ENCODE data around the gene ELAC1. TPM values are rescaled to one million over a fixed set of nuclear protein-coding genes. Genes with fewer than 3 reads are reported as not detected.
"Not testable (repeated sequence)": the region's sequence is repeated elsewhere in the genome, so short reads cannot be mapped to it uniquely, and the experiment has no call there.

The ELAC1 gene, protein sequence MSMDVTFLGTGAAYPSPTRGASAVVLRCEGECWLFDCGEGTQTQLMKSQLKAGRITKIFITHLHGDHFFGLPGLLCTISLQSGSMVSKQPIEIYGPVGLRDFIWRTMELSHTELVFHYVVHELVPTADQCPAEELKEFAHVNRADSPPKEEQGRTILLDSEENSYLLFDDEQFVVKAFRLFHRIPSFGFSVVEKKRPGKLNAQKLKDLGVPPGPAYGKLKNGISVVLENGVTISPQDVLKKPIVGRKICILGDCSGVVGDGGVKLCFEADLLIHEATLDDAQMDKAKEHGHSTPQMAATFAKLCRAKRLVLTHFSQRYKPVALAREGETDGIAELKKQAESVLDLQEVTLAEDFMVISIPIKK
- 4.8 and 5.6 TPM in 2 replicates for total RNA-seq (2014; rRNA removed; shearing (Covaris generic))
- polyA plus RNA-seq (2015; cell fraction: cytosol; rRNA removed) = 13.6 and 14.7 TPM in 2 replicates
- polyA plus RNA-seq (2015; cell fraction: nucleus; rRNA removed) = 7.9 and 10.0 TPM in 2 replicates

DNA sequence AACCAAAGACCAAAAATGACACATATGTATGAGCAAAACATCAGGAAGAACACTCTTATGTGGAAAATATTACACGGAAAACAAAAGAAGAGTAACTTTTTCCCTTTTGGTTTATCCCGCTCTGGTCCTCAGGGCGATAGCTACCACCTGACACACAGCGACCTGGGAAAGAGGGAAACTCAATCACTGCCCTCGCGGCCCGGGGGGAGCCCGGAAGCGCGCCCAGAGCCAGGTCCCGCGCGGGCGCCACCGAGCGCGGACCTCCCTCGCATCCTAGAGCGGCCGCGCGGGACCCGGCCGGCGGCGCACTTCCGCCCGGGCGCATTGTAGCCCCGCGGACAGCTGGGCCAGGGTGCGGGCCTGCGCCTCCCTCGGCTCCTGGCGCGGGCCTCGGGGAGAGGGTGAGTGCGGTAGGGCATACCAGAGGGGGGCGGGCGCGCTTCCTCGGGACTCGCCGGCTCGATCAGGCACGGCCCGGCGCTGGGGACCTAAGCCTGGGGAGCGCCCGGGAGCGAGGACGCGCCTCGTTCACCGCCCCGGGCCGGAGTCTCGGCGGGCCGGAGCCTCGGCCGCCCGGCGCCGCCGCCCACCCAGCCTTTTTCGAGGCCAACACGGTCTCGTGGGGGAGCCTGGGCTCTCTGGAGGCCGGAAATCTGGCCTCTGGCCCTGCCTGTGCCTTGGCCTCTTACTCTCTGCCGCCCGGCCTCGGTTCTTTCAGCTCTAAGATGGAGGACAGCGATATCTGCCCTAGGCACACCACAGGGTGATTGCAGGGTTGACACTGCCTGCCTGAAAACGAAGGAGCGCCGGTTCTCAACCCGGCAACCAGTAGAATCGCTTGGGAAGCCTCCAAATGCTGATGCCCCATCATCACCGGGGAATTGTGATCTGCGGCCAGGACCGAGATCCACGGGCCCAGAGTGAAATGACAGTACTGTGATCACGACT, at the start of gene ELAC1:
Gene ELAC1, plus strand, starts transcription at position 327 of the 948 bp plus-strand sequence. CDS start 6,365 bp downstream, outside the sequence.
- peak; percentile 68 for DNase-seq (ENCODE audit: low read depth, low spot score)
- in situ Hi-C loops (cut with HindIII; ENCODE audit: low pct_unique_long_range_greater_than_20kb, low sequenced_read_pairs) = no loop called here

DNA sequence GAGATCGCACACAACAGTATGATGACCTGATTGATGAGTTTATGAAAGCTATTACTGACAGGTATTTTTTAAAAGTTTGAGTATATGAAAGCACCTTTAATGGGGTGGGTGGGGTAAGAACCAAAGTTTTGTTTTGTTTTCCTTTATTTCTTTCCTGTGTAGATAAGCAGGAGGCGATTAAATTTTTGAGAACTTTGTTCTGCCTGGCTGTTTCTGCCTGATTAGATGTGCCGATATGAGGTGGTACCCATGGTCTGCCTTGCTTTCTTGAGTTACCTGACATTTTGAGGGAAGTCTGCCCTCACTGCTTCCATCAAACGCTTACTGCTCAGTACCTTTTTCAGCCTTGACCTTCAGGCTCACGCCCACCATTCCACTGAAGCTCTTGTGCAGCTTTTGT, 49.7 kb upstream of the ELAC1 start:
- in situ Hi-C loops (cut with HindIII; ENCODE audit: low pct_unique_long_range_greater_than_20kb, low sequenced_read_pairs) = no loop called here
- DNase-seq (ENCODE audit: low read depth, low spot score) = no peak

DNA sequence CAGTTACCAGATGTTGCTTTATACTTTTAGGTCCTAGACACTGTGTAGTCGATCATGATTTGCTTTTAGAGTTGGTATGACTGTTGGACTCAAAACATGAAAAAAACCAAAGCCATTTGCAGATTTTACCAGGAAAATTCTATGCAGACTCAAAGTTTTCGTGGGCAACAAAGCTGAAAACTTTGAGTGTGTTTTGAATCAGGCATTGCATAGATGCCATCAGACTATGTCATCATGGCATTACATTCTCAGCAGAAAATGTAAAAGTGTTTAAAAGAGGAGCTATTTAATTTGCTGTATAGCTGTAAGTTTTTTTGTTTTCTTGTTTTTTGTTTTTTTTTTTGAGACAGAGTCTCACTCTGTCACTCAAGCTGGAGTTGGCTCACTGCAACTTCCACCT, 43.5 kb upstream of the ELAC1 start:
- no peak for DNase-seq (ENCODE audit: low read depth, low spot score)
- in situ Hi-C loops (cut with HindIII; ENCODE audit: low pct_unique_long_range_greater_than_20kb, low sequenced_read_pairs) = no loop called here

DNA sequence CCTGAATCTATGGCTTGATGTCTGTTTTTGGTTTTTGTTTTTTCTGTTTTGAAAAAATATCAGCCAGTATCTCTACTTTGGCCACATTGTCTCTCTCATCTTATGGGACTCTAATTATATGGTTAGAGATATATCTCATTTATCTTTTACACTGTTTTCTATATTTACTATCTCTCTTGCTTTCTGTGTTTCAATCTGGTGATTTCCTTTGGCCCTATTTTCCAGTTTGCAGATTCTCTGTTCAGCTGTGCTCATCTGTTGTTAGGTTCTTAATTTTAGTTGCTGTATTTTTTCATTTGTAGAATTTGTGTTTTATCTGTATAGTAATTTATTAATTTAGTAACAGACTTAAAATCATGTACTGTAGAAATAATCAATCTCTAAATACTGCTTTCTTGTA, 41.3 kb upstream of the ELAC1 start:
- DNase-seq (ENCODE audit: low read depth, low spot score) = no peak
- in situ Hi-C loops (cut with HindIII; ENCODE audit: low pct_unique_long_range_greater_than_20kb, low sequenced_read_pairs) = no loop called here

DNA sequence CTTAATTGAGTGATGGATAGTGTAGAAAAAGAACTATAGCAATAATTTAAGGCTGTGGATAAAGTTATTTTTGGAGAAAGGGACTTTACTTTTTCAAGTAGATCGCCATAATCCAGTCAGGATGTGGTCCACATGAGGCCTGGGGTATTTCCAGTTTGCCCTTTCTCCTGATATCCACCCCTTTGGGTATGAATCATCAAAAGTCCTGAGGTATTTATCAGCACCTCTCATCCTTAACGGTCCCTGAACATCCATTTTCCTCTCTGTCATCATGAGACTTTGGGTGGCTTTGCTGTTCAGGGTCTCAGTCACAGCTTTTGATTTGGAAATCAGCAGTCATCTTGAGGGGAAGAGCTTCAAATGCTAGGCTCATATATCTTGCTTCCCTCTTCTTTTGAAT, 39.3 kb upstream of the ELAC1 start:
- in situ Hi-C loops (cut with HindIII; ENCODE audit: low pct_unique_long_range_greater_than_20kb, low sequenced_read_pairs) = no loop called here
- DNase-seq (ENCODE audit: low read depth, low spot score) = no peak

DNA sequence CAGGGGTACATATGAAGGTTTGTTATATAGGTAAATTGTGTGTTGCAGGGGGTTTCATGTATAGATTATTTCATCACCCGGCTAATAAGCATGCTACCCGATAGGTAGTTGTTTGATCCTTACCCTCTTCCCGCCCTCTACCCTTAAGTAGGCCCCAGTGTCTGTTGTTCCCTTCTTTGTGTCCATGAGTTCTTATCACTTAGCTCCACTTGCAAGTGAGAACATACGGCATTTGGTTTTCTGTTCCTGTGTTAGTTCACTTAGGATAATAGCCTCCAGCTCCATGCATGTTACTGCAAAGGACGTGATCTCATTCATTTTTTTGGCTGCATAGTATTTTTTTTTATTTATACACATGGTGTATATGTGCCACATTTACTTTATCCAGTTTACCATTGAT, 34.2 kb upstream of the ELAC1 start:
- in situ Hi-C loops (cut with HindIII; ENCODE audit: low pct_unique_long_range_greater_than_20kb, low sequenced_read_pairs) = no loop called here
- DNase-seq (ENCODE audit: low read depth, low spot score) = no peak

DNA sequence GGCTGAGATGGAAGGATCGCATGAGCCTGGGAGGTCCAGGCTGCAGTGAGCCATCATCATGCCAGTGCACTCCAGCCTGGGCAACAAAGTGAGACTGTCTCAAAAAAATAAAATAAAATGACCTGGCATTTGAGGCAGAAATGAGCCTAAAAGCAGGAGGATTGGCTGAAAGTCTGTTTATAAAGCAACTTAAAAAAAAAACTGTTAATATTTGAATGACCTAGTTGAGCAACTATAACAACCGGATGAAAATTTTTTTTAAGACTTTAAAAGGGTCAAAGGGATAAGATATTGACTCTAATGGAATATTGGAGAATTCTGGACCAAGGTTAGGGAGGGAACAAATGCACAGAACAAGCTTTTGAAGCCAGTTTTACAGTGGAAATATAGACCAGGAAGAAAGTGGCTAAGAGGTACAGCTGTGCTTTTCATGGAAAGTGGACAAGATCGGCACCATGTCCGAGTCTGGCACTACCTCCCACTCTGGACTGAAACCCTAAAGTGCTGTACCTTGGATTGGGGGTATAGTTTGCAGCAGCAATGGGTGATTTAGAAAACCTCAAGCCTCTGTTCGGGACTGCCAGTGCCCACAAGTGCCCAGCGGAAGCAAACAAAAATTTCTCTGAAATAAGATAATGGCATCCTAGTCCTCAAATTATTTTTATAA, 33.2 kb upstream of the ELAC1 start:
- DNase-seq (ENCODE audit: low read depth, low spot score) = no peak
- in situ Hi-C loops (cut with HindIII; ENCODE audit: low pct_unique_long_range_greater_than_20kb, low sequenced_read_pairs) = no loop called here

DNA sequence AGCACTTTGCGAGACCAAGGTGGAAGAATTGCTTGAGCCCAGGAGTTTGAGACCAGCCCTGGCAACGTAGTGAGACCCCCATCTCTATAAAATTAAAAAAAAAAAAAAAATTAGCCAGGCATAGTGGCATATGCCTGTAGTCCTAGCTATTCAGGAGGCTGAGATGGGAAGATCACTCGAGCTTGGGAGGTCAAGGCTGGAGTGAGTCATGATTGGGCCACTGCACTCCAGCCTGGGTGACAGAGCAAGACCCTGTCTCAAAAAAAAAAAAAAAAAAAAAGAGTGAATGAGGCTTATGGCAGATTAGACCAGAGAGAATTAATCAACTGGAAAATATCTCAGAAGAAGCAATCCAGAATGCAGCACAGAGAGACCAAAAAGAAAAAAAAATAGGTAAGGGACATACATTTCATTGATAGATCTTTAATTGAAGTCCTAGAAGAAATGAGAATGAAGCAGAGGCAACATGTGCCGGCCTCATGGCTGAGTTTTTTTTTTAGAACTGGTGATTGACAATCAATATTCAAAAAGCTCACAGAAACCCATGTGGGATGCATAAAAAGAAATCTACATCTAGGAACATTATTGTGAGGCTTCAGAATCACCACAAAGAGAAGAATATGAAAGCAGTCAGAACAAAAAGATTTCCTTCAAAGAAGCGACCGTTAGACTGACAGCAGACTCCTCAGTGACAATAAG, 32.2 kb upstream of the ELAC1 start:
- in situ Hi-C loops (cut with HindIII; ENCODE audit: low pct_unique_long_range_greater_than_20kb, low sequenced_read_pairs) = no loop called here
- no peak for DNase-seq (ENCODE audit: low read depth, low spot score)

DNA sequence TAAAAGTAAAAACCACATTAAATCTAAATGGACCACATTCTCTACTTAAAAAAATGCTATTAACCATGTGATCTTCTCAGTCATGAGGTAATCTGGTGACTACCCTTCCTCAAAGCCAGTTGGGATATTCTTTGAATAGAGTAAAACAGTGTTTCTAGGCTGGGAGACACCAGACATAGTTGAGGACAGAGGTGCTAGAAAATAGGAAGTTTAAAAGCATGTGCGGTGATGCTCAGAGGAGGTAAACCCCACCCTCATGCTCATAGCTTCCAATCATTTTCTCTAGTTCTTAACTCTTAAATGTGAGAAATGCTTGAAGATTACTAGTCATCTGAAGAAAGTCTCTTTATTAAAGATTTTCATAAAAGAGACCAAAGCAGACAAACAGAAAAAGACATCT, 30.7 kb upstream of the ELAC1 start:
- DNase-seq (ENCODE audit: low read depth, low spot score) = peak; percentile 26
- in situ Hi-C loops (cut with HindIII; ENCODE audit: low pct_unique_long_range_greater_than_20kb, low sequenced_read_pairs) = no loop called here

DNA sequence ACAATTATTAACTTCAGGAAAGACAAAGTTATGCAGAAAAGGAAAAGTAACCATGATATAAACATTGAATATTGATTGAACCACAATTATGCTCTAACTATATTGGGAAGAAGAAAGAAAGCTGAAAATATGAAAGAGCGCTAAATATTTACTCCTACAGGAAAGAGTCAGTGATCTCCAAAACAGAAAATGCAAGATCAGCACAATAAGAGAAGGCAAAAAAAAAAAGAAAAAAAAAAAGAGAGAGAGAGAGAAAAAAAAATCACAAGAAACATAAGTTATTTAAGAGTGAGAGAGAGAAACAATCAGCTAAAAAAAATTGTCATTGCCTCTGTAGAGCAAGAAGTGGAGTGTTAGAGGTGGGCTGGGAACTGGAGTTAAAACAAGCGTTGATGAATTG, 28.9 kb upstream of the ELAC1 start:
- in situ Hi-C loops (cut with HindIII; ENCODE audit: low pct_unique_long_range_greater_than_20kb, low sequenced_read_pairs) = no loop called here
- DNase-seq (ENCODE audit: low read depth, low spot score) = no peak

DNA sequence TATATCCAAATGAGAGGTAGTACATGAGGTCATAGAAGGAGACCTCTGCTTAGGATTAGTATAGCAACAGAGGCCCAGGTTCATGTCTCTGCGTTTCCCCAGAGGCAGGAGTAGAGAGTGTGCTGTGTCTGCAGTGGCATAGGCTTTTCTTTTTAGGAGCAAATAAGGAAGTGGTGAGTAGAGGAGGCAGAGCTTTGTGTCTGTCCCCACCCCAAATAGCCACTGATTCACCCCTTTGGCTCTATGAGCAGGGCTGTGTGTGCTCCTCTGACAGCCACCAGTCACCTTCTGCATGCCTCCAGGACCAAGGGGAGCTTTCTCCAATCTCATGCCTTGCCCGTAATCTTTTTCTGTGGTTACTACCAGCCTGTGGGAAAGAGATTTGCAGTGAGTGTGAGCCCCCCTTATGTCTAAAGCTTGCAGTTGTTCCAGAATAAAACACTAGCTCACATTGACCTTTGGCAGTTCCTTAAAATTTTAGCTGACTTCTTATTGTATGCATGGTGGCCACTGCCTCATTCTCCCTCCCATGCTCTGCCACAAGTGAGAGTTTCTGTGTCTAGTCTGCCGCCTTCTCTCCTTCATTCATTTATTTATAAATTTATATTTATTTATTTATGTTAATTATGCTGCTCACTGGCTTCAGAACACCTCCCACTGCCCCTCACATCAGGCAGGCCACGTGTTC, 23.5 kb upstream of the ELAC1 start:
- DNase-seq (ENCODE audit: low read depth, low spot score) = no peak
- in situ Hi-C loops (cut with HindIII; ENCODE audit: low pct_unique_long_range_greater_than_20kb, low sequenced_read_pairs) = no loop called here

DNA sequence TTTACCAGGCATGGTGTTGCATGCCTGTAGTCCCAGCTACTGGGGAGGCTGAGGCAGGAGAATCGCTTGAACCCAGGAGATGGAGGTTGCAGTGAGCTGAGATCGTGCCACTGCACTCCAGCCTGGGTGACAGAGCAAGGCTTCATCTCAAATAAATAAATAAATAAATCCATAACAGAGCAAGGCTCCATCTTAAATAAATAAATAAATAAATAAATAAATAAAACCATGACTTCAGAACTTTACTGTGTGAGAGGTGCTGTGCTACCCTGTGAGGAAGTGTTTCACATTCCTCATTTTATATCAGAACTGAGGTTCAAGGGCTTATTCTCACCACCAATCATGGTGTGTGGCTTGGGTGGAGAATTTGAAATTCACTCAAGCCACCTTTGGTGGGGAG, 21.9 kb upstream of the ELAC1 start:
- in situ Hi-C loops (cut with HindIII; ENCODE audit: low pct_unique_long_range_greater_than_20kb, low sequenced_read_pairs); DNase-seq (ENCODE audit: low read depth, low spot score): not testable (repeated sequence)

DNA sequence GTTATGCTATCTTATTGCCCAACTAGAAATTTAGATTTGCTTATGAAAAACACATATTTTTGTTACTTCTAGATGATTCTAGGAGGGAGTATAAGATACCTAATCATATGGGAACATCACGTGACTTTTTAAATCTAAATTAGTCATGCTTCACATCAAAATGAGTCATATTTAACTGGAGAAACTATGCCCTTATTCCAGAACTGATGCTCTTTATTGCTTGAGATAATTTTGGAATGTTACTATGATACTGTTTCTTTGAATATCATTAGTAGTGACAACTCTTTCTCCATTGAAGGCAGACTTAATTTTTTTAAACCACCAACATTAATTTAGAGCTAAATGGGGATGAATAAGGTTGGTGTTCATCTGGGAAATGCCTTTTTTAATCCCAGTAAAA, 19.9 kb upstream of the ELAC1 start:
- in situ Hi-C loops (cut with HindIII; ENCODE audit: low pct_unique_long_range_greater_than_20kb, low sequenced_read_pairs) = no loop called here
- no peak for DNase-seq (ENCODE audit: low read depth, low spot score)

DNA sequence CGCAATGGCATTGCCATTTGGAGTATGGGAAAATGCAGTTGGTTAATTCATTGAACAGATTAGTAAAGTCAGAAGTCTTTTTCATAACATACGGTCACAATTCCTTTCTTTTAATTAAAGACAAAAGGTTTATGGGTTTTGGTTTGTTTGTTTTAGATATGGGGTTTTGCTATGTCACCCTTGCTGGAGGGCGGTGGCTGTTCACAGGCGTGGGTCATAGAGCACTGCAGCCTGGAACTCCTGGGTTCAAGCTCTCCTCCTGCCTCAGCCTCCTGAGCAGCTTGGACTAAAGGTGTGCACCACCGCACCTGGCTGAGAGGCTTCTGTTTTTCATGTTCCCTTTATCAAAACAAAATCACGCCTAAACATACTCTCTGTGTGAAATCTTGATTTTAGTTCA, 18.7 kb upstream of the ELAC1 start:
- in situ Hi-C loops (cut with HindIII; ENCODE audit: low pct_unique_long_range_greater_than_20kb, low sequenced_read_pairs) = no loop called here
- DNase-seq (ENCODE audit: low read depth, low spot score) = no peak

DNA sequence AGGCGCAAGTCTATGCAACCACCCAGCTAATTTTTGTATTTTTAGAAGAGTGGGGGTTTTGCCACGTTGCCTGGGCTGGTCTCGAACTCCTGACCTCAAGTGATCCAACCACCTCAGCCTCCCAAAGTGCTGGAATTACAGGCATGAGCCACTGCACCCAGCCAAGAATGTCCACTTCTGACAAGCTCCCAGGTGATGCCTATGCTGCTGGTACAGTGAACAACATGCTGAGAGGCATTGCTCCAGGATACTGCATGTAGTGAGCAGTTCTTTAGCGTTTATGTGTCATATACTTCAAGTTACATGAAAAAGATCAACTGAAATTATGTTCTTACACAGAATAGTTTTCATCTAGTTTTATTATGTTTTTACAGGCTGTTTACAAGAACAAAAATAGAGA, 17.2 kb upstream of the ELAC1 start:
- DNase-seq (ENCODE audit: low read depth, low spot score) = no peak
- in situ Hi-C loops (cut with HindIII; ENCODE audit: low pct_unique_long_range_greater_than_20kb, low sequenced_read_pairs) = no loop called here

DNA sequence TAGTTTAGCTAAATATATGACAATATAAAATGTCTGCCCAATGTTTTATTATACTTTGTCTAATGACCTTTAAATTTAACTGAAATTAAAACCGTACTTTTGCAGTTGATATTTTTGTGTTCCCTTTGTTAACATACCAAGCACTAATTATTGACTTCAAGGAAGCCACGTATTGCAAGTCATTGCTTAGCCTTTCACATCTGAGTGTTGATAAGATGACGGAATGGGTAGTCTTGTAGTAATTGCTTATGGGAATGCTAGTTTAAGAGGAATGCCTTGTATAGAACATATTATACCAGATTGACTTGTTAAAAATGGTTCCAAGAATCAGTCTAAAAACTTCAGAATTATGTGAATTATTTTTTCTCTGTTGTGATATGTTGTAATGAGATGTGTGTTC, 14.0 kb upstream of the ELAC1 start:
- in situ Hi-C loops (cut with HindIII; ENCODE audit: low pct_unique_long_range_greater_than_20kb, low sequenced_read_pairs) = no loop called here
- no peak for DNase-seq (ENCODE audit: low read depth, low spot score)

DNA sequence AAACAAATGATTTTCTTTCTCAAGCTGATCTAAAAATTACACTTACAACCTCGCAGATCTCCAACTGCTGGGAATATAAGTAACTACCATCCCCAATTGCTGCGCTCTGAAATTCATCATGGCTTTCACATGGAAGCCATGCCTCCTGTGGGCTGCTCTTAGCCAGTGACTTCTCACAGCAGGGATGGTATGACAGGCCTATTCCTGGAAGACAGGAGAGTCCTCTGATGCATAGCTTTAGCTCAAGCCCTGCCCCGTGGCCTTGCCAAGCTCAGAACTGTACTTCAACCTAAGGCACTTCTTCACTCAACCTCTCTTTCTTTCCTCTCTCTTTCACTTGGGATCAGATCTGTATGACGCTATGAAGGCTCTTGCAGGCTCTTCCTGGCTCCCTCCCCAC, 12.6 kb upstream of the ELAC1 start:
- in situ Hi-C loops (cut with HindIII; ENCODE audit: low pct_unique_long_range_greater_than_20kb, low sequenced_read_pairs) = no loop called here

More for the DNA sequence above, 12.6 kb upstream of the ELAC1 start:
- DNase-seq (ENCODE audit: low read depth, low spot score) = no peak

All from SK-MEL-5 (cell line).